GM12865 (cell line): ENCODE data around the gene RBM24.

Experiments
- DNase-seq: peaks from one replicate; pipeline ENCODE4 v3.0.0; 2010; ENCODE audit warnings: low read depth
- H3K4me3 ChIP-seq: 2 replicates; pipeline ENCODE4 v1.5.1; 2011; ENCODE audit warnings: mild to moderate bottlenecking, low read depth, low read length, control low read depth
- TF ChIP-seq, protein P1 (sequence below): IDR thresholded peaks from 2 replicates; pipeline ENCODE4 v1.5.1; 2011; ENCODE audit warnings: low read length, control low read depth, low read depth, inconsistent platforms; ENCODE audit not compliant: insufficient read depth; ENCODE audit errors: missing control alignments

RBM24 gene

DNA sequence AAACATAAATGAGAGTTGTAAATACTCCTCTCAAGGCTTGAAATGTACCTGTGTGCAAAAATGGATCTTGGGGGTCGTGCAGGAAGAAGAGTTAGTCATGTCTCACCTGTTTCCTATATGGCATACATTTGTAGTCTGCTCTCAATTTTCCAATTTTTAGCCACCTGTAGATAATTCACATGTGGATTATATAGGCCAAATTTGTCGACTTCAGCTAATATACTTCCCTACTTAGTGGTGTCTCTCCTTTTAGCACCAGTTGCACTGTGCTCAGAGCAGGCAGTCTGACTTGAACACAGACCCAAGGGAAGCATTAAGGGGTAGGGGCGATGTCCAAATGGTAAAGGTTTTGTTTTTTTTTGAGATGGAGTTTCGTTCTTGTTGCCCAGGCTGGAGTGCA lies 1.9 kb downstream of the RBM24 start:
- TF ChIP-seq, protein P1, sequence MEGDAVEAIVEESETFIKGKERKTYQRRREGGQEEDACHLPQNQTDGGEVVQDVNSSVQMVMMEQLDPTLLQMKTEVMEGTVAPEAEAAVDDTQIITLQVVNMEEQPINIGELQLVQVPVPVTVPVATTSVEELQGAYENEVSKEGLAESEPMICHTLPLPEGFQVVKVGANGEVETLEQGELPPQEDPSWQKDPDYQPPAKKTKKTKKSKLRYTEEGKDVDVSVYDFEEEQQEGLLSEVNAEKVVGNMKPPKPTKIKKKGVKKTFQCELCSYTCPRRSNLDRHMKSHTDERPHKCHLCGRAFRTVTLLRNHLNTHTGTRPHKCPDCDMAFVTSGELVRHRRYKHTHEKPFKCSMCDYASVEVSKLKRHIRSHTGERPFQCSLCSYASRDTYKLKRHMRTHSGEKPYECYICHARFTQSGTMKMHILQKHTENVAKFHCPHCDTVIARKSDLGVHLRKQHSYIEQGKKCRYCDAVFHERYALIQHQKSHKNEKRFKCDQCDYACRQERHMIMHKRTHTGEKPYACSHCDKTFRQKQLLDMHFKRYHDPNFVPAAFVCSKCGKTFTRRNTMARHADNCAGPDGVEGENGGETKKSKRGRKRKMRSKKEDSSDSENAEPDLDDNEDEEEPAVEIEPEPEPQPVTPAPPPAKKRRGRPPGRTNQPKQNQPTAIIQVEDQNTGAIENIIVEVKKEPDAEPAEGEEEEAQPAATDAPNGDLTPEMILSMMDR: no peak
- no peak overlapping the region for H3K4me3 ChIP-seq
- DNase-seq: no peak

DNA sequence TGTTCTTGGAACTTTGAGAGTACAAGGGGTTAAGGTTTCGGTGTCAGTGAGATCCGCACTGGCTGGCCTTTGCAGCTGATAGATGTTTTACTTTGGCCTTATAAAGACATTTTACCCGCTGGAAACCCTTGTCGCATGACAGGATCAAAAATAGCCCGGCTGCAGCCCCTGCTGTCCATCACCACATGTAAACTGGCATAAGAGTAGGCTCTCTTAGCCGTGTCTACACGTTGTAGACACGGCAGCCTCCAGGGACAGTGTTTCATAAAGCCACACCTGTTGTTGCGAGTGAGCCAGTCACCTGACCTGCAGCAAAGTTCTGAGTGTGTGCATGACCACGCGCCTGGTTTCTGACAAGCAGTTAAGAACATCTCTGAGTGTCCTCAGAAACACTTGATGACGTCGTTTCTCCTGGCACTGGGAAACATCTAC lies 8.5 kb downstream of the RBM24 start:
- TF ChIP-seq, protein P1: no peak
- no peak for DNase-seq
- H3K4me3 ChIP-seq: no peak overlapping the region

DNA sequence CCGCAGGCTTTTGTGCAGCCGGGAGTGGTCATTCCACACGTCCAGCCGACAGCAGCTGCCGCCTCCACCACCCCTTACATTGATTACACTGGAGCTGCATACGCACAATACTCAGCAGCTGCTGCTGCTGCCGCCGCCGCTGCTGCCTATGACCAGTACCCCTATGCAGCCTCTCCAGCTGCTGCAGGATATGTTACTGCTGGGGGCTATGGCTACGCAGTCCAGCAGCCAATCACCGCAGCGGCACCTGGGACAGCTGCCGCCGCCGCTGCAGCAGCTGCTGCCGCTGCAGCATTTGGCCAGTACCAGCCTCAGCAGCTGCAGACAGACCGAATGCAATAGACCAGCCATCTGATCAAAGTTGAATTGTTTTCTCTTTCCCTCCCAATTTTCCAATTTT lies 10.6 kb downstream of the RBM24 start:
- DNase-seq: no peak
- no peak overlapping the region for H3K4me3 ChIP-seq
- TF ChIP-seq, protein P1: no peak

DNA sequence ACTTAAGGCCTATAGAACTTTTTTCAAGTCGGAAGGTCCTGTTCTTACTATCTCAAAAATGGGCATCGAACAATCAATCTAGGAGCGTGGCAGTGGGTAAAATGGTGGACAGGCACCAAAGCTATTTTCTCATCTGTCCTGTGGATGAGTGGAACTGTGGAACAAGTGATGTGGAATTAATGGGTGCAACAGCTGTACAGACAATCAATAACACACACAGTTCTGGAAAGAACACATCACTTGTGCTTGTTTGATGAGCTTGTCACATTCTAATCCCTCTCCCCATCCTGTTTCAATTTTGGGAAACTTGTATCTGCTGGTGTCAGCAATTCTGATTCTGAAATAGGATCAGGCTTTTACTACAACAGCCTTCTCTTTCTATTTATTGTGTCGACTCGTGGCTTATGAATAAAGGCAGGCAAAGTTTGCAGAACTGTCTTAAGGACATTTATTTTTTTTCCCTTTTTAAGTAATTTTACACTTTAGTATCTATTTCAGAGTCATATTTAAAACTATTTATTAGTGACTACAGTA lies 11.5 kb downstream of the RBM24 start:
- TF ChIP-seq, protein P1: no peak
- no peak for DNase-seq
- no peak overlapping the region for H3K4me3 ChIP-seq

DNA sequence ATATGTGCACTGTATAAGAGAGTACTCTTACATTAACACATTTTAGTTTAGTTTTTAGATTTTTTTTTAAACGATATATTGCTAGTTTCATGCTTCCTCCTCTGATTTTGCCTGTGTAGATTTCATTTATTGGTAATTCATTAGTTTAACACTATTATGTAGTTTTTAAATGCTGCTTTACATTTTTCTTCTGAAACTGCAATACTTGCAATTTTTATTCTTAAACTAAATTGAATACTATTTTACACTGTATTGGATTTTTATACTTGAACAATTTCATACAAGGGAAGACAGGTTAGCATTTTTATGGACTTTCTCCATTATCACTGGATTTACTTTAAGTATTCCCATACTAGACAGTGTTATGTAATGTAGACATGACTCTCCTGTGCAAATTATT lies 12.2 kb downstream of the RBM24 start:
- DNase-seq: no peak
- TF ChIP-seq, protein P1: no peak
- no peak overlapping the region for H3K4me3 ChIP-seq

DNA sequence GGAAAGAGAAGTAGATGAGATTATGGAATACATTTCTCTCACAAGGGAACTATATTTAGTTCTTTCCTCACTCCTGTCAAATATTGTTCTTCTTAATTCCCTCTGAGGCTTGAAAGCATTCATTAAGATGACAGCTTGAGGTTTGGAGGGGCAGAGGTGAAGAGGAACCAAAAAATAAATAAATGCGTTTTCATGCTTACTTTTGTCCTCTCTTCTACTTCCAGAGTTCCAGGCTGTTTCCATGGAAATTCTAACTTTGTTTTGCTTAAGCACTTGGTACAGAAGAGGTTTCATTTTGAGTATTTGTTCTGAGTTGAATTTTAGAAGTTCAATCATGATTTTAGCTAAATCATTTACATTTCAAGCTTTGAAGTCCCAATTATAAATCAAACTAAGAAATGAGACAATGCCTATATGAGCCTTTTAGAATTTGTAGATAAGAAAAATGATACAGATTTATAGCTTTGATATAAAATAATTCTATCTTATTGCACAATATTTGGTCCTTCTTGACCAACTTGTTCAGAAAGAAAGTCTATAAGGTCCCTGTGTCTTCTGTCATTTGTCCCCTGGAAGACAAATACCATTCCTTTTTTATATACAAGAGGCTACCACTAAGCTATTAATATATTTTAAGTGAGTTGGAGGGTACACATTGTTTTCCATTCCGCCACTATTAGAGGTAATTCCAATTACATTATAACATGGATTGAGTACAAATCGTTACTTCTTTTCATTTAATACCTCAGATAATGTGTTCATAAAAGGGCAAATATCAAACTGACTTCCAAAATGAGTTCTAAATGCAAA lies 16.3 kb downstream of the RBM24 start:
- TF ChIP-seq, protein P1: no peak
- no peak for DNase-seq
- no peak overlapping the region for H3K4me3 ChIP-seq
